ENCODE measurements around the gene PLA2R1. TPM values are rescaled to one million over a fixed set of nuclear protein-coding genes. Genes with fewer than 3 reads are reported as not detected.

PLA2R1 gene
- total RNA-seq, 1 experiment from 2014 or later = not detected

- H3K36me3 ChIP-seq (ENCODE audit: insufficient read depth, low read length, poor library complexity, severe bottlenecking) = no peaks in the 10 kb centered on the region
- no peak overlapping the region for H3K27ac ChIP-seq (ENCODE audit: low read depth, low read length, poor library complexity, severe bottlenecking)
- H3K27me3 ChIP-seq (replicated peaks; ENCODE audit: insufficient read depth, low read depth, low read length, poor library complexity) = peaks cover 7% of the 10 kb centered on the region
- BruUV-seq (replicated peaks) = no TSS peak
- CTCF ChIA-PET = no interaction called here
- intact Hi-C loops (cut with micrococcal nuclease; ENCODE audit: unreplicated experiment) = no loop called here
- POLR2A ChIA-PET (ENCODE audit: low non-redundant PET) = no interaction called here
- no peak for TF ChIP-seq EZH2 (IDR thresholded peaks at IDR 0.05; ENCODE audit: borderline replicate concordance, low read depth, low read length, poor library complexity, severe bottlenecking)
- TF ChIP-seq, protein P1, sequence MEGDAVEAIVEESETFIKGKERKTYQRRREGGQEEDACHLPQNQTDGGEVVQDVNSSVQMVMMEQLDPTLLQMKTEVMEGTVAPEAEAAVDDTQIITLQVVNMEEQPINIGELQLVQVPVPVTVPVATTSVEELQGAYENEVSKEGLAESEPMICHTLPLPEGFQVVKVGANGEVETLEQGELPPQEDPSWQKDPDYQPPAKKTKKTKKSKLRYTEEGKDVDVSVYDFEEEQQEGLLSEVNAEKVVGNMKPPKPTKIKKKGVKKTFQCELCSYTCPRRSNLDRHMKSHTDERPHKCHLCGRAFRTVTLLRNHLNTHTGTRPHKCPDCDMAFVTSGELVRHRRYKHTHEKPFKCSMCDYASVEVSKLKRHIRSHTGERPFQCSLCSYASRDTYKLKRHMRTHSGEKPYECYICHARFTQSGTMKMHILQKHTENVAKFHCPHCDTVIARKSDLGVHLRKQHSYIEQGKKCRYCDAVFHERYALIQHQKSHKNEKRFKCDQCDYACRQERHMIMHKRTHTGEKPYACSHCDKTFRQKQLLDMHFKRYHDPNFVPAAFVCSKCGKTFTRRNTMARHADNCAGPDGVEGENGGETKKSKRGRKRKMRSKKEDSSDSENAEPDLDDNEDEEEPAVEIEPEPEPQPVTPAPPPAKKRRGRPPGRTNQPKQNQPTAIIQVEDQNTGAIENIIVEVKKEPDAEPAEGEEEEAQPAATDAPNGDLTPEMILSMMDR (conservative IDR thresholded peaks at IDR 0.05; ENCODE audit: low read depth, low read length) = no peak
- no peaks in the 10 kb centered on the region for H3K9me3 ChIP-seq (ENCODE audit: low read depth, low read length, poor library complexity, severe bottlenecking)
- DNase-seq (ENCODE audit: low spot score) = no peak
- H3K4me3 ChIP-seq (ENCODE audit: low read depth, low read length, poor library complexity, severe bottlenecking) = no peak overlapping the region
- no peaks in the 10 kb centered on the region for H3K4me1 ChIP-seq (ENCODE audit: insufficient read depth, low read length, poor library complexity, severe bottlenecking)
These were observed 51.9 kb downstream of the PLA2R1 start for GRCh38 chr2:160010361-160011145.

DNA sequence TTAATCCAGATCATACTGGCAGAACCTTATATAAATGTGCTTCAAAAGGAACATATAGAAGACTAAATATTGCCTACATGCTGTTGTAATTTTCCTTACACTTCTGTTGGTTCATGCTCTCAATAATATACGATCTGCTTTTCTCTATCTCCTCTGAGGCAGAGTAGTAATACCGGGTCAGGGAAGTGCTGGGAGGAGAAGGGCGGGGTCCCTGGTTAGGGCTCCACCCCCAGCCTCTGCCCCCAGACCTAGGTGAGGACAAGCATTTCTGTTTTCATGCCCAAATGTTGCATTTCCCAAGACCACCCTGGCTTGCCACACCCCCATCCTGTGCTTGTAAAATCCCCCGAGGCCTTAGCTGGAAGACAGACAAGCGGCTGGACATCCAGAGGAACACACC lies 55.3 kb downstream of the PLA2R1 start:
- no peaks in the 10 kb centered on the region for H3K4me1 ChIP-seq (ENCODE audit: insufficient read depth, low read length, poor library complexity, severe bottlenecking)
- no peak overlapping the region for H3K4me3 ChIP-seq (ENCODE audit: low read depth, low read length, poor library complexity, severe bottlenecking)
- BruUV-seq (replicated peaks) = no TSS peak
- no peak overlapping the region for H3K27ac ChIP-seq (ENCODE audit: low read depth, low read length, poor library complexity, severe bottlenecking)
- DNase-seq (ENCODE audit: low spot score) = no peak
- no peaks in the 10 kb centered on the region for H3K36me3 ChIP-seq (ENCODE audit: insufficient read depth, low read length, poor library complexity, severe bottlenecking)
- H3K27me3 ChIP-seq (replicated peaks; ENCODE audit: insufficient read depth, low read depth, low read length, poor library complexity) = no peaks in the 10 kb centered on the region
- H3K9me3 ChIP-seq (ENCODE audit: low read depth, low read length, poor library complexity, severe bottlenecking) = no peaks in the 10 kb centered on the region
- TF ChIP-seq EZH2 (IDR thresholded peaks at IDR 0.05; ENCODE audit: borderline replicate concordance, low read depth, low read length, poor library complexity, severe bottlenecking) = no peak
- TF ChIP-seq, protein P1 (conservative IDR thresholded peaks at IDR 0.05; ENCODE audit: low read depth, low read length) = no peak
- ChIA-PET CTCF (no interaction called here), POLR2A (ENCODE audit: low non-redundant PET) (no interaction called here)
- intact Hi-C loops (cut with micrococcal nuclease; ENCODE audit: unreplicated experiment) = no loop called here

DNA sequence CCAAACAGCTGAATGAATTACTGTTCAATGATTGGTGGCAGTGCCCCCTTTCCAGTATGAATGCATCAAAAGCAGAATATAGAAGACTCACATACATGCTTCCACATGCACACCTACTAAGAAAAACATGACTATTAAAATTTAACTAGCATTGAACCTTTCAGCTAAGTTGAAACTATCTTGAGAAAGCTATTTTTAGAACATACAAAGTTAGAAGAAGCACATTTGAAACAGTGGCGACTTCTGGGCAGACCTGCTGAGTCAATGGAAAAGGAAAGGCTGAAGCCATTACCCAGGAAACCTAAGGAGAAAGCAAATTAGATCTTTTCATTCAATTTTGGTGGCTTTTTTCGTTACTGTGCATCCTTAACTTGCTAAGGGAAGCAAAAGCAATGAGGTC lies 55.9 kb downstream of the PLA2R1 start:
- Histone ChIP-seq H3K27ac (ENCODE audit: low read depth, low read length, poor library complexity, severe bottlenecking) (no peak overlapping the region), H3K4me3 (ENCODE audit: low read depth, low read length, poor library complexity, severe bottlenecking) (no peak overlapping the region), H3K36me3 (ENCODE audit: insufficient read depth, low read length, poor library complexity, severe bottlenecking) (no peaks in the 10 kb centered on the region), H3K27me3 (replicated peaks; ENCODE audit: insufficient read depth, low read depth, low read length, poor library complexity) (peaks cover 1% of the 10 kb centered on the region), H3K4me1 (ENCODE audit: insufficient read depth, low read length, poor library complexity, severe bottlenecking) (no peaks in the 10 kb centered on the region), H3K9me3 (ENCODE audit: low read depth, low read length, poor library complexity, severe bottlenecking) (no peaks in the 10 kb centered on the region)
- intact Hi-C loops (cut with micrococcal nuclease; ENCODE audit: unreplicated experiment) = no loop called here
- CTCF ChIA-PET = no interaction called here
- DNase-seq (ENCODE audit: low spot score) = no peak
- TF ChIP-seq EZH2 (IDR thresholded peaks at IDR 0.05; ENCODE audit: borderline replicate concordance, low read depth, low read length, poor library complexity, severe bottlenecking) = no peak
- TF ChIP-seq, protein P1 (conservative IDR thresholded peaks at IDR 0.05; ENCODE audit: low read depth, low read length) = no peak
- POLR2A ChIA-PET (ENCODE audit: low non-redundant PET) = no interaction called here
- BruUV-seq (replicated peaks) = no TSS peak
